HL-60 (cell line): ENCODE results near the gene CNIH3.

Experiments used
- DNase-seq, 2 experiments: peaks; one replicate each; pipeline ENCODE4 v3.0.0-alpha.2; 2010 to 2020; ENCODE audit warnings: low read depth in 1 of 2, low spot score in 1 of 2
- H3K27ac ChIP-seq: fragments of 250-450 bp; sonication (Bioruptor Pico); replicated peaks from 2 replicates; pipeline ENCODE4 v1.5.1; 2020; ENCODE audit warnings: mild to moderate bottlenecking, moderate library complexity
- H3K27me3 ChIP-seq: fragments of 250-450 bp; sonication (Bioruptor Pico); 2 replicates; pipeline ENCODE4 v1.5.1; 2021; ENCODE audit warnings: mild to moderate bottlenecking, moderate library complexity; ENCODE audit not compliant: insufficient read depth, poor library complexity, severe bottlenecking
- H3K4me3 ChIP-seq: replicated peaks from 2 replicates; pipeline ENCODE4 v1.5.1; 2011; ENCODE audit warnings: mild to moderate bottlenecking, control low read depth, low read length; ENCODE audit not compliant: insufficient read depth
- GABPA ChIP-seq: IDR thresholded peaks from 2 replicates; pipeline ENCODE4 v1.6.1; 2012; ENCODE audit warnings: low read depth
- POLR2AphosphoS5 ChIP-seq: IDR thresholded peaks from 2 replicates; pipeline ENCODE4 v1.6.1; 2012; ENCODE audit warnings: low read depth
- SPI1 ChIP-seq: IDR thresholded peaks from 2 replicates; pipeline ENCODE4 v1.6.1; 2012; ENCODE audit warnings: low read depth, mild to moderate bottlenecking, borderline replicate concordance
- TF ChIP-seq, protein P1 (sequence below): IDR thresholded peaks from 2 replicates; pipeline ENCODE4 v1.6.1; 2012; ENCODE audit warnings: low read depth; ENCODE audit not compliant: insufficient replicate concordance
- TF ChIP-seq, protein P2 (sequence below): IDR thresholded peaks from one replicate; pipeline ENCODE4 v1.5.1; 2011; ENCODE audit warnings: low read length, control low read depth, inconsistent platforms; ENCODE audit not compliant: insufficient read depth

The CNIH3 gene

DNA sequence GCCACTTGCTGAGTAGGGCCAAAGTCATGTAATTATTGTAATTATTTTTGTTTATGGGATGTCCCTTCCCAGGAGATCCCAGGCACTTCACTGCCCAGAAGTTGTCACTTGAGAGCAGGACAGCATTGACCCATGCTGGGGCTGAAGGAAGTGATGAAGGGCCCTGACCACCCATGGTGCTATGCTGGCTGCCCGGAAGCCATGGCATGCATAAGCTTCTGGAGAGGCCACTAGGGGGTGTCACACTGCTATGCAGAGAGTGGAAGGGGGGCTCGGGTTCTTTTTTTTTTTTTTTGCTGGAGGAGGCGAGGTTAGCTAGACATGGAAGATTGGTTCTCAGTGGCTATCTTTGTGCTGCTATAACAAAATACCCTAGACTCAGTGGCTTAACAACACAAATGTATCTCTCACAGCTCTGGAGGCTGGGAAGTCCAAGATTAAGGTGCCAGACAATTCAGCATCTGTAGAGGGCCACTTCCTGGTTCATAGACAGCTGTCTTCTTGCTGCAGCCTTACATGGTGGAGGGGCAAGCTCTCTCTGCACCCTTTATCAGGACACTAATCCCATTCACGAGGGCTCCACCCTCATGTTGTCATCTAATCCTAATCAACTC lies 84.9 kb downstream of the CNIH3 start:
- no peak overlapping the region for H3K4me3 ChIP-seq
- TF ChIP-seq, protein P1, sequence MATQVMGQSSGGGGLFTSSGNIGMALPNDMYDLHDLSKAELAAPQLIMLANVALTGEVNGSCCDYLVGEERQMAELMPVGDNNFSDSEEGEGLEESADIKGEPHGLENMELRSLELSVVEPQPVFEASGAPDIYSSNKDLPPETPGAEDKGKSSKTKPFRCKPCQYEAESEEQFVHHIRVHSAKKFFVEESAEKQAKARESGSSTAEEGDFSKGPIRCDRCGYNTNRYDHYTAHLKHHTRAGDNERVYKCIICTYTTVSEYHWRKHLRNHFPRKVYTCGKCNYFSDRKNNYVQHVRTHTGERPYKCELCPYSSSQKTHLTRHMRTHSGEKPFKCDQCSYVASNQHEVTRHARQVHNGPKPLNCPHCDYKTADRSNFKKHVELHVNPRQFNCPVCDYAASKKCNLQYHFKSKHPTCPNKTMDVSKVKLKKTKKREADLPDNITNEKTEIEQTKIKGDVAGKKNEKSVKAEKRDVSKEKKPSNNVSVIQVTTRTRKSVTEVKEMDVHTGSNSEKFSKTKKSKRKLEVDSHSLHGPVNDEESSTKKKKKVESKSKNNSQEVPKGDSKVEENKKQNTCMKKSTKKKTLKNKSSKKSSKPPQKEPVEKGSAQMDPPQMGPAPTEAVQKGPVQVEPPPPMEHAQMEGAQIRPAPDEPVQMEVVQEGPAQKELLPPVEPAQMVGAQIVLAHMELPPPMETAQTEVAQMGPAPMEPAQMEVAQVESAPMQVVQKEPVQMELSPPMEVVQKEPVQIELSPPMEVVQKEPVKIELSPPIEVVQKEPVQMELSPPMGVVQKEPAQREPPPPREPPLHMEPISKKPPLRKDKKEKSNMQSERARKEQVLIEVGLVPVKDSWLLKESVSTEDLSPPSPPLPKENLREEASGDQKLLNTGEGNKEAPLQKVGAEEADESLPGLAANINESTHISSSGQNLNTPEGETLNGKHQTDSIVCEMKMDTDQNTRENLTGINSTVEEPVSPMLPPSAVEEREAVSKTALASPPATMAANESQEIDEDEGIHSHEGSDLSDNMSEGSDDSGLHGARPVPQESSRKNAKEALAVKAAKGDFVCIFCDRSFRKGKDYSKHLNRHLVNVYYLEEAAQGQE = no peak
- TF ChIP-seq, protein P2, sequence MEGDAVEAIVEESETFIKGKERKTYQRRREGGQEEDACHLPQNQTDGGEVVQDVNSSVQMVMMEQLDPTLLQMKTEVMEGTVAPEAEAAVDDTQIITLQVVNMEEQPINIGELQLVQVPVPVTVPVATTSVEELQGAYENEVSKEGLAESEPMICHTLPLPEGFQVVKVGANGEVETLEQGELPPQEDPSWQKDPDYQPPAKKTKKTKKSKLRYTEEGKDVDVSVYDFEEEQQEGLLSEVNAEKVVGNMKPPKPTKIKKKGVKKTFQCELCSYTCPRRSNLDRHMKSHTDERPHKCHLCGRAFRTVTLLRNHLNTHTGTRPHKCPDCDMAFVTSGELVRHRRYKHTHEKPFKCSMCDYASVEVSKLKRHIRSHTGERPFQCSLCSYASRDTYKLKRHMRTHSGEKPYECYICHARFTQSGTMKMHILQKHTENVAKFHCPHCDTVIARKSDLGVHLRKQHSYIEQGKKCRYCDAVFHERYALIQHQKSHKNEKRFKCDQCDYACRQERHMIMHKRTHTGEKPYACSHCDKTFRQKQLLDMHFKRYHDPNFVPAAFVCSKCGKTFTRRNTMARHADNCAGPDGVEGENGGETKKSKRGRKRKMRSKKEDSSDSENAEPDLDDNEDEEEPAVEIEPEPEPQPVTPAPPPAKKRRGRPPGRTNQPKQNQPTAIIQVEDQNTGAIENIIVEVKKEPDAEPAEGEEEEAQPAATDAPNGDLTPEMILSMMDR = peak; percentile 20
- TF ChIP-seq POLR2AphosphoS5 (no peak), SPI1 (no peak)
- no peak overlapping the region for H3K27ac ChIP-seq

DNA sequence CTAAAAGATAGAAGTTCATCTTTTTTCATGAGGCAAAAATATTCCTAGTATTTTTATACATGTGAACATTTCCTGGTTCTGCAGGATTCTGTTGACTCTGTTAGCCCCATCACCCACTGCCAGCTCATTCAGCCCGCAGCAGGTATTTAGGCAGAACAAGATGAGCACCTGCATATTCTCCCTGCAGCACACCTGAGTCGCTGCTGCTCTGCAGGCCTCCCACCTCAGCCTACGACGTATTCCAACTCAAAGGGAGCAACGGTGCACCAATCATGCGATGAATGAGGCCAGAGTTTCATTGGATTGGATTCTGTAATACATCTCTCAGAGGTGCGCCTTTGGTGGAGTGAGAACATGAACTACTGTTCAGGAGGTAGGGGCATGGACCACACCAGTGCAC lies 87.6 kb downstream of the CNIH3 start:
- H3K27me3 ChIP-seq = no peaks in the 10 kb centered on the region
- TF ChIP-seq GABPA = no peak
- TF ChIP-seq POLR2AphosphoS5 = no peak
- TF ChIP-seq, protein P1 = no peak
- TF ChIP-seq, protein P2 = no peak
- no peak for TF ChIP-seq SPI1
- DNase-seq = no peak
- H3K4me3 ChIP-seq = no peak overlapping the region
- H3K27ac ChIP-seq = no peak overlapping the region

More for the DNA sequence above, 84.9 kb downstream of the CNIH3 start:
- DNase-seq = peak; percentile 24 to 25
- no peaks in the 10 kb centered on the region for H3K27me3 ChIP-seq

GRCh38 chr1:224704107-224704735 lies 88.1 kb downstream of the CNIH3 start:
- no peak for DNase-seq
- Histone ChIP-seq H3K27me3 (no peaks in the 10 kb centered on the region), H3K27ac (no peak overlapping the region), H3K4me3 (no peak overlapping the region)
- TF ChIP-seq POLR2AphosphoS5 = no peak
- TF ChIP-seq, protein P1 = no peak
- no peak for TF ChIP-seq SPI1
- TF ChIP-seq, protein P2 = no peak
